Measurements from ENCODE around the gene UNC45A. TPM values are rescaled to one million over a fixed set of nuclear protein-coding genes. Genes with fewer than 3 reads are reported as not detected.

Gene UNC45A
- total and polyA plus RNA-seq, 12 donors = 19.2 to 28.0 (median 25.2) TPM

DNA sequence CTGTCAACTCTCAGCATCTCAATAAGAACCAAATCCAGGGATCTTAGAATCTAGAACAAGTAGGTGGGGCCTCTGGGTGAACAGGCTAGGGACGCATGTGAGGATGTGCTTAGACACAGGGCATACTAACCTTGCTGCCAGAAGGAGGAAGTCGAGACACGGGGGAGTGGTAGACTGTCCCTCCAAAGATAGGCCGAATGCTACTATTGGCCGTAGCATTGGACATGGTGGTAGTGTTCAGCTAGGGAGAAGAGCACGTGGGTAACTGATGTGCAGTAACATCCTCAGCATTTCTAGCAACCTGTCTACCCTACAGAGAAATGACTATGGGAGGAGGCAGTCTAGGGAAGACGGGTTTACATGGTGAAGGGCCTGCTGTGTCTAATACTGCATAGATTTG lies 35.2 kb downstream of the UNC45A start:
- 92 to 94% methylated on average over 7 of the region's 7 CpGs for WGBS, 2 donors

GRCh38 chr15:90972133-90972532 lies 37.0 kb downstream of the UNC45A start:
- no peaks in the 10 kb centered on the region for H3K9me3 ChIP-seq
- WGBS, 2 donors = 95 to 98% methylated on average over 5 of the region's 5 CpGs

More for the DNA sequence above, 35.2 kb downstream of the UNC45A start:
- intact Hi-C loops (cut with DNase I) = no loop called here
- Histone ChIP-seq H3K27ac (no peak overlapping the region), H3K27me3 (no peaks in the 10 kb centered on the region), H3K36me3 (peaks cover 0 to 92% (median 0%) of the 10 kb centered on the region in 9 donors), H3K9me3 (no peaks in the 10 kb centered on the region), H3K4me1 (no peaks in the 10 kb centered on the region), H3K4me3 (no peak overlapping the region)
- TF ChIP-seq, protein P1, sequence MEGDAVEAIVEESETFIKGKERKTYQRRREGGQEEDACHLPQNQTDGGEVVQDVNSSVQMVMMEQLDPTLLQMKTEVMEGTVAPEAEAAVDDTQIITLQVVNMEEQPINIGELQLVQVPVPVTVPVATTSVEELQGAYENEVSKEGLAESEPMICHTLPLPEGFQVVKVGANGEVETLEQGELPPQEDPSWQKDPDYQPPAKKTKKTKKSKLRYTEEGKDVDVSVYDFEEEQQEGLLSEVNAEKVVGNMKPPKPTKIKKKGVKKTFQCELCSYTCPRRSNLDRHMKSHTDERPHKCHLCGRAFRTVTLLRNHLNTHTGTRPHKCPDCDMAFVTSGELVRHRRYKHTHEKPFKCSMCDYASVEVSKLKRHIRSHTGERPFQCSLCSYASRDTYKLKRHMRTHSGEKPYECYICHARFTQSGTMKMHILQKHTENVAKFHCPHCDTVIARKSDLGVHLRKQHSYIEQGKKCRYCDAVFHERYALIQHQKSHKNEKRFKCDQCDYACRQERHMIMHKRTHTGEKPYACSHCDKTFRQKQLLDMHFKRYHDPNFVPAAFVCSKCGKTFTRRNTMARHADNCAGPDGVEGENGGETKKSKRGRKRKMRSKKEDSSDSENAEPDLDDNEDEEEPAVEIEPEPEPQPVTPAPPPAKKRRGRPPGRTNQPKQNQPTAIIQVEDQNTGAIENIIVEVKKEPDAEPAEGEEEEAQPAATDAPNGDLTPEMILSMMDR (IDR thresholded peaks at IDR 0.05) = no peak
- DNase-seq = no peak
- no peak for ATAC-seq

GRCh38 chr15:90974216-90974615 lies 39.1 kb downstream of the UNC45A start:
- 96 to 97% methylated on average over 21 of the region's 21 CpGs for WGBS, 2 donors
- intact Hi-C loops (cut with DNase I) = no loop called here

More at GRCh38 chr15:90972133-90972532, 37.0 kb downstream of the UNC45A start:
- intact Hi-C loops (cut with DNase I) = no loop called here
- ATAC-seq (no peak), DNase-seq (no peak)
- Histone ChIP-seq H3K36me3 (peaks cover 0 to 92% (median 0%) of the 10 kb centered on the region in 9 donors), H3K27ac (no peak overlapping the region), H3K4me1 (no peaks in the 10 kb centered on the region), H3K27me3 (no peaks in the 10 kb centered on the region), H3K4me3 (no peak overlapping the region)
- TF ChIP-seq, protein P1 (IDR thresholded peaks at IDR 0.05) = no peak

GRCh38 chr15:90979582-90979981 lies 44.5 kb downstream of the UNC45A start:
- ATAC-seq (no peak), DNase-seq (no peak)
- H3K36me3 ChIP-seq = peaks cover 0 to 88% (median 0%) of the 10 kb centered on the region in 9 donors
- no peaks in the 10 kb centered on the region for H3K4me1 ChIP-seq
- H3K4me3 ChIP-seq = no peak overlapping the region
- H3K27ac ChIP-seq = no peak overlapping the region
- no peaks in the 10 kb centered on the region for H3K9me3 ChIP-seq
- TF ChIP-seq, protein P1 (IDR thresholded peaks at IDR 0.05) = no peak
- H3K27me3 ChIP-seq = no peaks in the 10 kb centered on the region
- intact Hi-C loops (cut with DNase I) = no loop called here
- 55 to 67% methylated on average over 1 of the region's 1 CpG for WGBS, 2 donors

More at GRCh38 chr15:90974216-90974615, 39.1 kb downstream of the UNC45A start:
- H3K9me3 ChIP-seq = no peaks in the 10 kb centered on the region
- no peak overlapping the region for H3K4me3 ChIP-seq
- DNase-seq (no peak), ATAC-seq (no peak)
- no peak overlapping the region for H3K27ac ChIP-seq
- peaks cover 0 to 88% (median 0%) of the 10 kb centered on the region in 9 donors for H3K36me3 ChIP-seq
- no peaks in the 10 kb centered on the region for H3K4me1 ChIP-seq
- no peaks in the 10 kb centered on the region for H3K27me3 ChIP-seq
- TF ChIP-seq, protein P1 (IDR thresholded peaks at IDR 0.05) = no peak
